BLaER1 (cell line): ENCODE measurements around the gene BRI3BP.

Source experiments
- H3K27ac ChIP-seq: shearing (Covaris generic); formaldehyde crosslinking; 2 replicates; pipeline ENCODE4 v1.8.1; 2022
- H3K27me3 ChIP-seq: shearing (Covaris generic); formaldehyde crosslinking; 2 replicates; pipeline ENCODE4 v1.8.1; 2022
- H3K36me3 ChIP-seq: shearing (Covaris generic); formaldehyde crosslinking; 2 replicates; pipeline ENCODE4 v1.8.1; 2022
- H3K4me1 ChIP-seq: shearing (Covaris generic); formaldehyde crosslinking; 2 replicates; pipeline ENCODE4 v1.8.1; 2022
- H3K4me2 ChIP-seq: shearing (Covaris generic); formaldehyde crosslinking; 2 replicates; pipeline ENCODE4 v1.8.1; 2022
- H3K4me3 ChIP-seq: shearing (Covaris generic); formaldehyde crosslinking; 2 replicates; pipeline ENCODE4 v1.8.1; 2022
- H3K9ac ChIP-seq: shearing (Covaris generic); formaldehyde crosslinking; 2 replicates; pipeline ENCODE4 v1.8.1; 2022
- H3K9me3 ChIP-seq: shearing (Covaris generic); formaldehyde crosslinking; 2 replicates; pipeline ENCODE4 v1.8.1; 2022
- H4K20me1 ChIP-seq: shearing (Covaris generic); formaldehyde crosslinking; 2 replicates; pipeline ENCODE4 v1.8.1; 2022
- Cebpa-rat ChIP-seq: shearing (Covaris generic); IDR thresholded peaks from 2 replicates; pipeline ENCODE4 v1.8.1; 2022

Gene BRI3BP

DNA sequence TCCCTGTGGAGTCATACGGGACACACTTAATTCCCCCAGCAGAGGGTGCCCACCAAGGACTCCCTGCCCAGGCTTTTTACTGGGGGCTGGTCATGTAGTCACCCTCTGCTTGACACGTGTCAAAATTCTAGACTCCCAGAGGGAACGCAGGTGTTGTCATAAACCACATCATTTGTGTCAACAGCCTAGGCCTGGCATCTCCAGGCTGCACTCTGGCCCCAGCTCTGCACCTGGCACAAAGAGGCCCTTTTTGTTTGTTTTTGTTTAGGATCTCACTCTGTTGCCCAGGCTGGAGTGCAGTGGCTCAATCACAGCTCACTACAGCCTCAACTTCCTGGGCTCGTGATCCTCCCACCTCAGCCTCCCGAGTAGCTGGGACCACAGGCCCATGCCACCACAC, 21.1 kb downstream of the BRI3BP start:
- H3K4me1 ChIP-seq = peaks cover 22% of the 10 kb centered on the region; the same call in 1 of the 2 replicates

DNA sequence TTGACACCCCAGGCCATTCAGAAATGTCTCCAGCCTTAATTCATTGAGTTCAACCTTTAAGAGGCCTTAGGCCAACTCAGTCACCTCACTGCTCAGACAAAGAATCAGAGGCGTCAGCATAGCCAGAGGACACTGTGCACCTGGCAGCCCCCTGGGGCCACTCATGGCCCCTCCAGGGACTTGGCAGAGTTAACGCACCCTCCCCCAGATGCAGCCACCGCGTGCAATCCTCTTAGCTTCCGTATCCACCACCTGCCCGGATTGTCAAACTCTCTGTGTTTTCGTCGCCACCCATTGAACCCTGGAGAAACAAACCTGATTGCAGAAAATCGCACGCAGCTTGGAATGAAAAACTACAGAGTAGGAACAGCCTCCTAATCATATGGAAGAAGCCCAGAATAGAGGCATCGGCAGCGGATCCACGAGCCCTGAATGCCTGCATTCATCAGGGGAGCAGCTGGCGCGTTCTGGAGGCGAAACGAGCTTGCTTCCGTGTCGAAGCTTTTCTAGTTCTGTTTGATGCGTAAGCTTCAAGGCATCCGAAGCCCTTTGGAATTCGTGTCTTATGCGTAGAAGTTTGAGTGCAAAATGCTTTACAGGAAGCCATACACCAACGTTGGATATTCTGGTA, 22.4 kb downstream of the BRI3BP start:
- no peak overlapping the region for H3K4me2 ChIP-seq
- H3K27ac ChIP-seq = no peak overlapping the region
- peaks cover 22% of the 10 kb centered on the region; the same call in 1 of the 2 replicates for H3K4me1 ChIP-seq
- peaks cover 12% of the 10 kb centered on the region for H3K9me3 ChIP-seq
- no peak overlapping the region for H3K4me3 ChIP-seq
- no peak overlapping the region for H3K9ac ChIP-seq
- H3K36me3 ChIP-seq = peaks cover 98% of the 10 kb centered on the region
- no peaks in the 10 kb centered on the region for H3K27me3 ChIP-seq
- H4K20me1 ChIP-seq = peaks cover 43% of the 10 kb centered on the region
- no peak for TF ChIP-seq Cebpa-rat

More for the DNA sequence above, 21.1 kb downstream of the BRI3BP start:
- no peak for TF ChIP-seq Cebpa-rat
- Histone ChIP-seq H4K20me1 (peaks cover 50% of the 10 kb centered on the region), H3K27ac (0 out of 2 replicates have a peak overlapping the region, but pooled peaks have one; percentile 18), H3K9me3 (0 out of 2 replicates have a peak, but pooled peaks cover 3% of the 10 kb centered on the region), H3K9ac (no peak overlapping the region), H3K4me3 (no peak overlapping the region), H3K36me3 (peaks cover 98% of the 10 kb centered on the region), H3K4me2 (no peak overlapping the region), H3K27me3 (no peaks in the 10 kb centered on the region)

DNA sequence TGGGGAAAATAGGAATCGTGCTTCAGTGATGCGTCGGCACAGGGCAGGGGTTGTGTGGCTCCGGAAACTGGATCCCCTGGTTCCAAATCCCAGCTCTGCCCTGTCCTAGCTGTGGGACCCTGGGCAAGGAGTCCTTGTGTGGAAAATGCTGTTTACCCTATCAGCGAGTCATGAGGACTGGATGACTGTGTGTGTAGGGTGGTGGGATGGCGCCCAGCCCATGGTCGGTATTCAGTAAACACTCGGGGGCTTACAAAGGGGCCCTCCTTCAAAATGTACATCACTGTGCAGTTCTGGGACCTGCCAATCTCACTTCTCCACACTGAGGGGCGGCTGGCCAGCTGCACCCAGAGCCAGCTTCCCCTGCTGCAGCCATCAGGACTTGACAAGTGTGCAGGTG, 24.4 kb downstream of the BRI3BP start:
- Histone ChIP-seq H4K20me1 (peaks cover 23% of the 10 kb centered on the region; the same call in 1 of the 2 replicates), H3K4me2 (no peak overlapping the region), H3K4me1 (peaks cover 22% of the 10 kb centered on the region; the same call in 1 of the 2 replicates), H3K27ac (no peak overlapping the region), H3K36me3 (peaks cover 98% of the 10 kb centered on the region), H3K27me3 (no peaks in the 10 kb centered on the region), H3K9ac (no peak overlapping the region), H3K9me3 (peaks cover 27% of the 10 kb centered on the region), H3K4me3 (no peak overlapping the region)
- TF ChIP-seq Cebpa-rat = no peak

DNA sequence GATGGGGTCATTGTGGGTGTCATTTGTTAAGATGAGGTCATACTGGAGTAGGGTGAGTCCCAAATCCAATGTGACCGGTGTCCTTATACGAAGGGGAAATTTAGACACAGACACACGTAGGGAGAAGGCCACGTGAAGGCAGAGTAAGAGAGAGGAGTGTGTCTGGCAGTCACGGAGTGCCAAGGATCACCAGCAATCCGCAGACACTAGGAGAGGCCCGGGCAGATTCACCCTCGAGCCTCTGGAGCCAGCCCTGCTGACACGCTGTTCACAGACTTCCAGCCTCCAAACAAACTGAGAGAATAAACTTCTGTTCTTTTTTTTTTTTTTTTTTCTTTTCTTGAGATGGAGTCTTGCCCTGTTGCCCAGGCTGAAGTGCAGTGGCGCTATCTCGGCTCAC, 24.9 kb downstream of the BRI3BP start:
- Histone ChIP-seq H4K20me1 (peaks cover 19% of the 10 kb centered on the region; the same call in 1 of the 2 replicates), H3K9ac (no peak overlapping the region)
- no peak for TF ChIP-seq Cebpa-rat

GRCh38 chr12:125021096-125021495, 27.7 kb downstream of the BRI3BP start:
- Histone ChIP-seq H3K4me3 (no peak overlapping the region), H3K4me1 (0 out of 2 replicates have a peak, but pooled peaks cover 5% of the 10 kb centered on the region), H3K9ac (no peak overlapping the region), H3K36me3 (peaks cover 98% of the 10 kb centered on the region), H3K27me3 (no peaks in the 10 kb centered on the region), H3K27ac (no peak overlapping the region), H3K9me3 (peaks cover 31% of the 10 kb centered on the region), H4K20me1 (no peaks in the 10 kb centered on the region), H3K4me2 (no peak overlapping the region)
- TF ChIP-seq Cebpa-rat = no peak

More for the DNA sequence above, 24.9 kb downstream of the BRI3BP start:
- Histone ChIP-seq H3K4me2 (no peak overlapping the region), H3K27me3 (no peaks in the 10 kb centered on the region), H3K27ac (no peak overlapping the region), H3K36me3 (peaks cover 98% of the 10 kb centered on the region), H3K9me3 (peaks cover 31% of the 10 kb centered on the region), H3K4me3 (no peak overlapping the region), H3K4me1 (peaks cover 20% of the 10 kb centered on the region; the same call in 1 of the 2 replicates)

GRCh38 chr12:125021771-125022170, 28.3 kb downstream of the BRI3BP start:
- H3K27ac ChIP-seq = no peak overlapping the region
- H3K4me2 ChIP-seq = no peak overlapping the region
- H3K9ac ChIP-seq = no peak overlapping the region
- H3K36me3 ChIP-seq = peaks cover 100% of the 10 kb centered on the region
- no peaks in the 10 kb centered on the region for H4K20me1 ChIP-seq
- no peak overlapping the region for H3K4me3 ChIP-seq
- no peak for TF ChIP-seq Cebpa-rat
- peaks cover 31% of the 10 kb centered on the region for H3K9me3 ChIP-seq
- H3K27me3 ChIP-seq = no peaks in the 10 kb centered on the region
- H3K4me1 ChIP-seq = 0 out of 2 replicates have a peak, but pooled peaks cover 8% of the 10 kb centered on the region

GRCh38 chr12:125023065-125023464, 29.6 kb downstream of the BRI3BP start:
- H3K9ac ChIP-seq = no peak overlapping the region
- H3K9me3 ChIP-seq = peaks cover 31% of the 10 kb centered on the region
- H3K4me1 ChIP-seq = 0 out of 2 replicates have a peak, but pooled peaks cover 8% of the 10 kb centered on the region
- H3K27me3 ChIP-seq = no peaks in the 10 kb centered on the region
- H4K20me1 ChIP-seq = no peaks in the 10 kb centered on the region
- no peak overlapping the region for H3K4me3 ChIP-seq
- no peak overlapping the region for H3K4me2 ChIP-seq
- peaks cover 99% of the 10 kb centered on the region for H3K36me3 ChIP-seq
- no peak for TF ChIP-seq Cebpa-rat
- H3K27ac ChIP-seq = no peak overlapping the region

DNA sequence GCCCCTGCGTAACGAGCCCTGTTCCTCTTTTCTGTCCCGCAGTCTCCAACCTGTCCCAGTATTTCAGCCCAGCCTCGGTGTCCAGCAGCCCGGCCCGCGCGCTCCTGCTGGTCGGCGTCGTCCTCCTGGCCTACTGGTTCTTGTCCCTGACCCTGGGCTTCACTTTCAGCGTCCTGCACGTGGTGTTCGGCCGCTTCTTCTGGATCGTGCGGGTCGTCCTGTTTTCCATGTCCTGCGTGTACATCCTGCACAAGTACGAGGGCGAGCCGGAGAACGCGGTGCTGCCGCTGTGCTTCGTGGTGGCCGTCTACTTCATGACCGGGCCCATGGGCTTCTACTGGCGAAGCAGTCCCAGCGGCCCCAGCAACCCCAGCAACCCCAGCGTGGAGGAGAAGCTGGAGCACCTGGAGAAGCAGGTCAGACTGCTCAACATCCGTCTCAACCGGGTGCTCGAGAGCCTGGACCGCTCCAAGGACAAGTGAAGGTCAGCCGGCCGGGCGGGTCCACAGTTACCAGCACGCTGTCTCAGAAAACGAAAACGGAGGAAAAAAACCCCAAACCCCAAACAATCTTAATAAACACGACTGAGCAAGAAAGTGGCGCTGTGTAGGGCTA, 31.6 kb downstream of the BRI3BP start:
- TF ChIP-seq Cebpa-rat = no peak
- peaks cover 26% of the 10 kb centered on the region for H3K9me3 ChIP-seq
- peaks cover 7% of the 10 kb centered on the region; the same call in 1 of the 2 replicates for H4K20me1 ChIP-seq
- no peak overlapping the region for H3K27ac ChIP-seq
- H3K36me3 ChIP-seq = peaks cover 93% of the 10 kb centered on the region
- 0 out of 2 replicates have a peak, but pooled peaks cover 8% of the 10 kb centered on the region for H3K4me1 ChIP-seq
- H3K9ac ChIP-seq = no peak overlapping the region
- no peak overlapping the region for H3K4me2 ChIP-seq
- H3K27me3 ChIP-seq = no peaks in the 10 kb centered on the region
- H3K4me3 ChIP-seq = no peak overlapping the region

- TF ChIP-seq Cebpa-rat = no peak
- no peaks in the 10 kb centered on the region for H3K27me3 ChIP-seq
- H3K9ac ChIP-seq = no peak overlapping the region
- peaks cover 88% of the 10 kb centered on the region for H3K36me3 ChIP-seq
- peaks cover 20% of the 10 kb centered on the region for H3K9me3 ChIP-seq
- H3K4me3 ChIP-seq = no peak overlapping the region
- H4K20me1 ChIP-seq = peaks cover 9% of the 10 kb centered on the region; the same call in 1 of the 2 replicates
- no peak overlapping the region for H3K27ac ChIP-seq
- no peak overlapping the region for H3K4me2 ChIP-seq
- 0 out of 2 replicates have a peak, but pooled peaks cover 8% of the 10 kb centered on the region for H3K4me1 ChIP-seq
Measured at GRCh38 chr12:125025606-125026235, 32.3 kb downstream of the BRI3BP start.
